SH-SY5Y (cell line): ENCODE results near the gene DISP1.

ENCODE experiments used
- GATA2 ChIP-seq: IDR thresholded peaks from 2 replicates; pipeline ENCODE4 v1.6.1; 2011; ENCODE audit warnings: mild to moderate bottlenecking, low read depth, low read length
- GATA3 ChIP-seq: IDR thresholded peaks from 2 replicates; pipeline ENCODE4 v1.6.1; 2011; ENCODE audit warnings: low read depth, mild to moderate bottlenecking, low read length, moderate library complexity

GRCh38 chr1:222767152-222767571 is 47.7 kb upstream of the DISP1 start:
- TF ChIP-seq GATA2 (no peak), GATA3 (no peak)
